Trophoblast cell (in vitro differentiated cells and primary cell): Measurements from ENCODE around the gene PNISR. TPM values are rescaled to one million over a fixed set of nuclear protein-coding genes. Genes with fewer than 3 reads are reported as not detected.

Experiments used
- DNase-seq, 2 donors: peaks; one replicate each; pipeline ENCODE4 v3.0.0-alpha.2; 2016
- H2AFZ ChIP-seq: 2 replicates; pipeline ENCODE4 v1.6.1; 2013; ENCODE audit warnings: low read length, moderate library complexity, mild to moderate bottlenecking; ENCODE audit not compliant: insufficient read depth, poor library complexity
- H2AK5ac ChIP-seq: 2 replicates; pipeline ENCODE4 v1.6.1; 2013; ENCODE audit warnings: mild to moderate bottlenecking, low read length
- H2BK120ac ChIP-seq: 2 replicates; pipeline ENCODE4 v1.6.1; 2013; ENCODE audit warnings: low read length, mild to moderate bottlenecking, moderate library complexity; ENCODE audit not compliant: insufficient read depth, poor library complexity
- H2BK12ac ChIP-seq: 2 replicates; pipeline ENCODE4 v1.6.1; 2013; ENCODE audit warnings: mild to moderate bottlenecking, low read length, moderate library complexity
- H2BK5ac ChIP-seq: 2 replicates; pipeline ENCODE4 v1.6.1; 2013; ENCODE audit warnings: low read length, low read depth, moderate library complexity, mild to moderate bottlenecking; ENCODE audit not compliant: poor library complexity
- H3K14ac ChIP-seq: 2 replicates; pipeline ENCODE4 v1.6.1; 2013; ENCODE audit warnings: mild to moderate bottlenecking, low read length
- H3K18ac ChIP-seq: 2 replicates; pipeline ENCODE4 v1.6.1; 2013; ENCODE audit warnings: mild to moderate bottlenecking, low read length
- H3K23ac ChIP-seq: 2 replicates; pipeline ENCODE4 v1.6.1; 2013; ENCODE audit warnings: low read length
- H3K27ac ChIP-seq: 2 replicates; pipeline ENCODE4 v1.5.1; 2013; ENCODE audit warnings: low read depth, mild to moderate bottlenecking, inconsistent platforms, low read length, moderate library complexity
- H3K27me3 ChIP-seq: 2 replicates; pipeline ENCODE4 v1.6.1; 2013; ENCODE audit warnings: inconsistent platforms, mild to moderate bottlenecking, low read length, moderate library complexity; ENCODE audit not compliant: insufficient read depth
- H3K36me3 ChIP-seq, 2 experiments: 1 replicate in 1 of 2; 2 replicates in 1 of 2; pipeline ENCODE4 v1.6.1; 2013; ENCODE audit warnings: low read length in 2 of 2, mild to moderate bottlenecking in 2 of 2, moderate library complexity in 1 of 2; ENCODE audit not compliant: insufficient read depth in 2 of 2, control insufficient read depth in 1 of 2
- H3K4ac ChIP-seq: 2 replicates; pipeline ENCODE4 v1.6.1; 2013; ENCODE audit warnings: low read depth, mild to moderate bottlenecking, low read length, moderate library complexity
- H3K4me1 ChIP-seq, 2 experiments: 1 replicate in 1 of 2; 2 replicates in 1 of 2; pipeline ENCODE4 v1.6.1; 2013; ENCODE audit warnings: low read length in 2 of 2, mild to moderate bottlenecking in 2 of 2, moderate library complexity in 1 of 2; ENCODE audit not compliant: insufficient read depth in 2 of 2, control insufficient read depth in 1 of 2
- H3K4me2 ChIP-seq: 2 replicates; pipeline ENCODE4 v1.6.1; 2013; ENCODE audit warnings: inconsistent platforms, mild to moderate bottlenecking, low read length, moderate library complexity
- H3K4me3 ChIP-seq: 2 replicates; pipeline ENCODE4 v1.5.1; 2013; ENCODE audit warnings: mild to moderate bottlenecking, low read depth, low read length, inconsistent platforms
- H3K79me1 ChIP-seq: one replicate; pipeline ENCODE4 v1.6.1; 2013; ENCODE audit warnings: low read length
- H3K79me2 ChIP-seq: 2 replicates; pipeline ENCODE4 v1.6.1; 2013; ENCODE audit warnings: low read length, mild to moderate bottlenecking; ENCODE audit not compliant: control insufficient read depth, insufficient read depth, poor library complexity
- H3K9ac ChIP-seq: 2 replicates; pipeline ENCODE4 v1.6.1; 2013; ENCODE audit warnings: mild to moderate bottlenecking, low read length
- H3K9me3 ChIP-seq: 2 replicates; pipeline ENCODE4 v1.6.1; 2013; ENCODE audit warnings: low read depth, mild to moderate bottlenecking, control low read depth, inconsistent platforms, low read length; ENCODE audit not compliant: insufficient read depth
- H4K12ac ChIP-seq: 2 replicates; pipeline ENCODE4 v1.6.1; 2013; ENCODE audit warnings: low read depth, mild to moderate bottlenecking, low read length, moderate library complexity
- H4K8ac ChIP-seq: 2 replicates; pipeline ENCODE4 v1.6.1; 2013; ENCODE audit warnings: low read depth, mild to moderate bottlenecking, low read length, moderate library complexity
- H4K91ac ChIP-seq: one replicate; pipeline ENCODE4 v1.6.1; 2013; ENCODE audit warnings: low read depth, mild to moderate bottlenecking, low read length, moderate library complexity
- WGBS: extraction: QIAGEN DNeasy Blood & Tissue Kit; methylation state at CpG from one replicate; pipeline ENCODE4 v1.1.7; 2013; ENCODE audit warnings: missing lambda C conversion rate; ENCODE audit not compliant: insufficient read length, insufficient coverage; ENCODE audit errors: extremely low coverage; 5-methylcytosine and 5-hydroxymethylcytosine counted together
- polyA plus RNA-seq: library from polyadenylated mRNA; stranded (reverse); fragments of 200-250 nt; gene quantifications from 2 replicates; pipeline ENCODE4 v1.2.3, GENCODE V29; 2013

PNISR gene
- 107 and 108 TPM in 2 replicates for polyA plus RNA-seq

DNA sequence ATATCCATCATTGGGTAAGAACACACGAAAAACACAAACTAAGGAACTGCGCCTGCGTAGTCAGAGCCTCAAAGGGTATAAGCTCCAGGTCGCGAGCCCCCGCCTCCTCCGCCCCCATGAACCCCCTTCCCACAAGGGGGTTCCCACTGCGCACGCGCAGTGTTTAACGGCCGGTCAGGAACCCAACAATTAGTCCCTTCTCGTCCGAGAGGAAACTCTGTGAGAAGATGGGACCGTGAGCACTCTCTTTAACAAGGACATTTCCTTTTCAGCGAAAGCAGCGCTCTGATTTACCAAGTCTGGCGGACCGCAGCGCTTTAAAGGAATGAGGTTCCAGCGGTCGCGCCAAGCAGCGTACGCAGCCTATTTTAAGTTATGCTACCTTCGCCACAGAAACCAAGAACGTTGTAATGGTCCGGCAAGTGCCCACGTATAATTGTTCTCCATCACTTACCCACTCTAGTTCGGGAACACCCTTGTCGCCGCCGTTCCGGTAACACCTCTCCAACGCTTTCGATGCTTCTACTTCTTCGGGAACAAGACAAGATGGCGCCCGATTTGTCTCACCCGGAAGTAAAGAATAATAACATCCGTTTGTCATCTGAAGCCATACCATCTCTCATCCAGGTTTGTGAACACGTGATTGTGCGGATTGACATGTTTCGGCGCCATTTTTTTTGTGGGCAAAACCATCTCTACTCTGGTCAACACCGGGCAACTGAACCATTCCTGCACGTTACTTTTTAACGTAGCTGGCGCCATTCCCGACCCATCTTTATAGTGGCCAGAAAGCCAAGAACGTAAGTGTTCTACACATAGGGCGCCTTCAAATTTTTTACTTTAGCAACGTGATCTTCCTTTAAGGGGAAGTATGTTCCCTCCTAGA is at the start of gene PNISR:
PNISR (minus strand) TSS at position 548 of the 886 bp plus-strand sequence. CDS start 10,649 bp downstream, outside the sequence.
- no CpG with 5 or more reads among the region's 53 CpGs for WGBS
- peak within 1 kb of the TSS; percentile 99 for H4K91ac ChIP-seq

DNA sequence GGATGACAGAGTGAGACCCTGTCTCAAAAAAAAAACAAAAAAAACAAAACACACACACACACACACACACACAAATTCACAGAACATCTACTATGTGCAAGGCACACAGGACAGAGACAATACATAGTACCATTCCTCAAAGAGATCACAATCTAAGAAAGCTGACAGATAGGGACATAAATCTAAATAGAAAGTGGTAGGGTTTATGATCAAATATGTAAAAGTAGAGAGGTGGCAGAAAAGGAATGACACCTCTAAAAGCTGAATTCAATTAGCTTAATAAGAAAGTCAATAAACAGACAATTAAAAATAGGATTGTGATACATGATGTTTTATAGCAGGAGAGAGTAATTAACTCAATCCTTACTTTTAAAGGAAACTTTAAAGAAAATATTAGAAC is 48.6 kb upstream of the PNISR start:
- no peaks in the 10 kb centered on the region for H3K4me1 ChIP-seq
- H3K27ac ChIP-seq, result no peak overlapping the region
- no peak overlapping the region for H4K8ac ChIP-seq
- H3K36me3 ChIP-seq, result peaks cover 0 to 4% of the 10 kb centered on the region in 2 experiments
- no peaks in the 10 kb centered on the region for H3K79me2 ChIP-seq
- no peak overlapping the region for H3K14ac ChIP-seq
- no peak overlapping the region for H3K4me2 ChIP-seq
- H3K27me3 ChIP-seq, result no peaks in the 10 kb centered on the region
- H3K79me1 ChIP-seq, result no peaks in the 10 kb centered on the region
- no peaks in the 10 kb centered on the region for H3K9me3 ChIP-seq
- no peak overlapping the region for H4K12ac ChIP-seq
- H3K18ac ChIP-seq, result no peak overlapping the region
- no peak for DNase-seq
- no peak overlapping the region for H2AFZ ChIP-seq
- H3K4me3 ChIP-seq, result no peak overlapping the region
- H3K4ac ChIP-seq, result no peak overlapping the region
- no peak overlapping the region for H3K23ac ChIP-seq
- H2BK5ac ChIP-seq, result no peak overlapping the region
- no peak overlapping the region for H2AK5ac ChIP-seq
- H2BK12ac ChIP-seq, result no peak overlapping the region
- no peak overlapping the region for H3K9ac ChIP-seq
- H4K91ac ChIP-seq, result no peak overlapping the region
- H2BK120ac ChIP-seq, result no peak overlapping the region

More for the DNA sequence above, at the start of gene PNISR:
- Histone ChIP-seq H3K79me2 (peaks cover 10% of the 10 kb centered on the region), H3K4ac (peak within 1 kb of the TSS; percentile 94), H2BK5ac (peak within 1 kb of the TSS; percentile 95), H3K14ac (peak within 1 kb of the TSS; percentile 89), H3K27me3 (no peaks in the 10 kb centered on the region), H3K27ac (peak within 1 kb of the TSS; percentile 87), H3K36me3 (peaks cover 0 to 5% of the 10 kb centered on the region in 2 experiments), H3K79me1 (peaks cover 12% of the 10 kb centered on the region), H3K9ac (peak within 1 kb of the TSS; percentile 91), H2BK120ac (peak within 1 kb of the TSS; percentile 70), H3K9me3 (no peaks in the 10 kb centered on the region), H4K12ac (peak within 1 kb of the TSS; percentile 81), H3K18ac (peak within 1 kb of the TSS; percentile 64), H2BK12ac (no peak within 1 kb of the TSS), H3K4me3 (peak within 1 kb of the TSS; percentile 85), H3K4me1 (peaks cover 0 to 2% of the 10 kb centered on the region in 2 experiments), H4K8ac (peak within 1 kb of the TSS; percentile 100), H3K4me2 (peak within 1 kb of the TSS; percentile 91), H2AK5ac (peak within 1 kb of the TSS; percentile 72), H3K23ac (no peak within 1 kb of the TSS), H2AFZ (peak within 1 kb of the TSS; percentile 82)
- DNase-seq, result peak; percentile 94 to 99

DNA sequence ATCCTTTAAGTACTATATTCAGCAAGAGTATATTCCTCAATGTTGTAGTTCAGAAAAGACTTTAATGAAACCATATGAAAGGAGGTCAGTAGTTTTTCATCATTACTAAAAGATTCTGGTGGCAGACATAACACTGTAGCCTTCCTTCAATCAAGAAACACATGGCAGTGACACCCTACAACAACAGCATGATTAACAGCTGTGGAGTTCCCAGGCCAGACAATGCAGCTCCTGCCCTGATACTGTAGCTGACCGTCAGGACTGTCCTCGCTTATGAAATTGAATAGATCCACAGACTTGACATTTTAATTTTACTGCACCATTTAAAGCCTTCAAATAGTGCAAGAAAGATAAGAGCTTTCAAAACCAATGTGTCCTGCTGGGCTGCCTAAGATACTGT is 46.5 kb upstream of the PNISR start:
- Histone ChIP-seq H3K4me3 (no peak overlapping the region), H3K14ac (no peak overlapping the region), H3K36me3 (peaks cover 0 to 4% of the 10 kb centered on the region in 2 experiments), H4K12ac (peak overlapping the region; percentile 43), H3K4me1 (no peaks in the 10 kb centered on the region), H2AFZ (no peak overlapping the region), H3K4ac (no peak overlapping the region), H3K9me3 (no peaks in the 10 kb centered on the region), H2BK12ac (no peak overlapping the region), H3K79me1 (no peaks in the 10 kb centered on the region), H2BK120ac (no peak overlapping the region), H3K18ac (no peak overlapping the region), H3K23ac (no peak overlapping the region), H3K27ac (no peak overlapping the region), H4K91ac (no peak overlapping the region), H3K79me2 (no peaks in the 10 kb centered on the region), H3K9ac (no peak overlapping the region), H2AK5ac (no peak overlapping the region), H4K8ac (no peak overlapping the region), H3K27me3 (no peaks in the 10 kb centered on the region), H3K4me2 (no peak overlapping the region), H2BK5ac (no peak overlapping the region)
- no CpG with 5 or more reads among the region's 2 CpGs for WGBS
- DNase-seq, result no peak

DNA sequence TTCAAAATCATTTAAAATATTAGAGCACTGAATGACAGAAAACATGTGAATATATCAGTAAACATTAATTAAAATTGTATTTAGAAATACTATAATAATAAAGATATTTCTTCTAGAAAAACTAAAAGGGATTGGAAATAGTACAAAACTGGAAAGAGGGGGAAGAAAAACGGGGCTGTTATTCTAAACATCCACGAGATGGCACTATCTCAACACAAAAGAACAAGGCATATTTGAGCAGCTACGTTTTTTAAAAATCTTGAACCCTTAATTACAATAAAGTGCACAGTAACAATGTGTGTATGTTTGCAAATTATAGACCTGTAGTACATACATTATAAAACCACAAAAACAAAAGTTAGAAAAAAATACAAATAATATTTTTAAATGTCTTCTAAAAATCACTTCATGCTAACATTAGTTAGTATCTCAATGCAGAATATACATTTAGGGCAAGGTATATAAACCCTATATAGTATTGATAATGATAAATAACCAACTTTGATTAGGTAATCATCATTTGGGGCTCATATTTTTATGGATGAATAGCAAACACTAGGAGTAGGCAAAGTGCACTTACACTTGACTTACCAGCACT is 42.5 kb upstream of the PNISR start:
- WGBS, result no CpG with 5 or more reads among the region's 3 CpGs
- Histone ChIP-seq H2BK5ac (no peak overlapping the region), H3K79me1 (no peaks in the 10 kb centered on the region), H3K4me3 (no peak overlapping the region), H3K27me3 (no peaks in the 10 kb centered on the region), H3K36me3 (no peaks in the 10 kb centered on the region), H2BK12ac (no peak overlapping the region), H4K8ac (no peak overlapping the region), H3K18ac (no peak overlapping the region), H2BK120ac (no peak overlapping the region), H3K4ac (no peak overlapping the region), H4K91ac (no peak overlapping the region), H3K4me2 (no peak overlapping the region), H3K9ac (no peak overlapping the region), H3K4me1 (no peaks in the 10 kb centered on the region), H3K14ac (no peak overlapping the region), H2AK5ac (no peak overlapping the region), H3K9me3 (no peaks in the 10 kb centered on the region), H3K27ac (no peak overlapping the region), H3K23ac (no peak overlapping the region), H3K79me2 (no peaks in the 10 kb centered on the region), H2AFZ (no peak overlapping the region), H4K12ac (no peak overlapping the region)
- DNase-seq, result peak in 1 of 2 donors; percentile 54
